ENCODE data around the gene CEND1.

Gene CEND1

GRCh38 chr11:794766-795633, 5.1 kb upstream of the CEND1 start:
- no peak for DNase-seq

GRCh38 chr11:794013-794765, 4.3 kb upstream of the CEND1 start:
- no peak for DNase-seq

GRCh38 chr11:793556-793955, 3.7 kb upstream of the CEND1 start:
- DNase-seq: no peak

GRCh38 chr11:792873-793272, 3.0 kb upstream of the CEND1 start:
- DNase-seq: no peak

- DNase-seq: no peak
Measured at GRCh38 chr11:792535-792821, 2.6 kb upstream of the CEND1 start.

- DNase-seq: no peak
Measured at GRCh38 chr11:791658-792534, 2.0 kb upstream of the CEND1 start.

GRCh38 chr11:790721-791564, 1.1 kb upstream of the CEND1 start:
- DNase-seq: no peak

- DNase-seq: no peak
Measured at GRCh38 chr11:788953-789940, 643 bp downstream of the CEND1 start.

GRCh38 chr11:788009-788640, 1.8 kb downstream of the CEND1 start:
- DNase-seq: no peak

GRCh38 chr11:787084-787675, 2.7 kb downstream of the CEND1 start:
- DNase-seq: no peak

- no peak for DNase-seq
Measured at GRCh38 chr11:786235-787083, 3.4 kb downstream of the CEND1 start.

GRCh38 chr11:783581-784015, 6.3 kb downstream of the CEND1 start:
- no peak for DNase-seq

- DNase-seq: no peak
Measured at GRCh38 chr11:782264-783174, 7.4 kb downstream of the CEND1 start.

GRCh38 chr11:779955-780532, 9.8 kb downstream of the CEND1 start:
- DNase-seq: no peak

GRCh38 chr11:778976-779954, 10.6 kb downstream of the CEND1 start:
- DNase-seq: no peak

Measured in MV-4-11 (cell line).